Measurements from ENCODE around the gene CORIN.

- TF ChIP-seq ZNF561 (tag by site-specific recombination; IDR thresholded peaks at IDR 0.05; ENCODE audit: borderline replicate concordance), result no peak
- TF ChIP-seq ZNF571 (tag by site-specific recombination; IDR thresholded peaks at IDR 0.05), result no peak
- TF ChIP-seq PATZ1 (tag by site-specific recombination; IDR thresholded peaks at IDR 0.05), result no peak
- no peak for TF ChIP-seq CTCF (tag by site-specific recombination; IDR thresholded peaks at IDR 0.05)
- no peak for TF ChIP-seq KLF1 (tag by site-specific recombination; IDR thresholded peaks at IDR 0.05)
- no peak for TF ChIP-seq ZNF24 (tag by site-specific recombination; IDR thresholded peaks at IDR 0.05)
- TF ChIP-seq ZNF184 (tag by site-specific recombination; IDR thresholded peaks at IDR 0.05), result no peak
- no peak for TF ChIP-seq ZSCAN18 (tag by site-specific recombination; IDR thresholded peaks at IDR 0.05)
Measured at GRCh38 chr4:47863486-47863885, 25.6 kb upstream of the CORIN start.
